Body of pancreas (tissue), 4 donors: ENCODE data around the gene GMPR.

Experiments used
- CTCF ChIP-seq, 7 experiments: fragments of 450-650 bp in 4 of 7; fragments of 200-600 bp in 3 of 7; sonication (generic) in 3 of 7; IDR thresholded peaks; one replicate each; pipeline ENCODE4 v1.5.1; 2016 to 2019; ENCODE audit warnings: antibody characterized with exemption in 7 of 7
- POLR2A ChIP-seq, 3 donors: fragments of 450-650 bp; IDR thresholded peaks; one replicate each; pipeline ENCODE4 v1.6.1; 2016; ENCODE audit warnings: antibody characterized with exemption in 3 of 3, mild to moderate bottlenecking in 2 of 3

- TF ChIP-seq POLR2A (IDR thresholded peaks at IDR 0.05) = no peak
- no peak for TF ChIP-seq CTCF (IDR thresholded peaks at IDR 0.05)
Observed at GRCh38 chr6:16200321-16200883, 38.0 kb upstream of the GMPR start.
